ENCODE measurements around the gene ADGRG3.

Gene ADGRG3

DNA sequence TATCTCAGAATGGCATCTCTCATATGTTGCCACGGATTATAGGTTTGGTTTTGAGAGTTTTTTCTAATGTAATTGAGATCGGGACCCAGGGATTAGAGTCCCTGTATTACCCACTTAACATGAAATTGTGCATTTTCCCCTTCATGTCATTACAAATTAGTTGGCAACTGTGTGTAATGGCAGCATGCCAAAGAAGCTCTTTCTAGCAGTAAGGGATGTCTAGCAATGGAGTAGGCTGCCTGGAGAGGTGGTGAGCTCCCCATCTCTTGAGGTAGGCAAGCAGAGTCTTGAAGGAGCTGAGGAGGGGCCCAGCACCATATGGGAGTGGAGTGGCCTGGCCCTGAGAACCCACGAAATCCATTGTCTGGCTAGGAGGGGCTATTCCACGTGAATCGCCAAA, 57.4 kb downstream of the ADGRG3 start:
- no peak for TF ChIP-seq ZNF565 (CRISPR knock-in tag; conservative IDR thresholded peaks at IDR 0.05; ENCODE audit: low read depth)
- TF ChIP-seq ISL1 (CRISPR knock-in tag; IDR thresholded peaks at IDR 0.05): no peak
- TF ChIP-seq BACH2 (CRISPR knock-in tag; IDR thresholded peaks at IDR 0.05; ENCODE audit: borderline replicate concordance): no peak
- no peak for TF ChIP-seq GLIS3 (CRISPR knock-in tag; IDR thresholded peaks at IDR 0.05)
- no peak for TF ChIP-seq ZNF8 (CRISPR knock-in tag; IDR thresholded peaks at IDR 0.05)
- no peak for ATAC-seq

GRCh38 chr16:57725976-57726375, 57.9 kb downstream of the ADGRG3 start:
- ATAC-seq: no peak

GRCh38 chr16:57726433-57726947, 58.4 kb downstream of the ADGRG3 start:
- ATAC-seq: no peak
- TF ChIP-seq TOX (CRISPR knock-in tag; IDR thresholded peaks at IDR 0.05; ENCODE audit: borderline replicate concordance) (no peak), GLIS3 (CRISPR knock-in tag; IDR thresholded peaks at IDR 0.05) (no peak), ZNF565 (CRISPR knock-in tag; conservative IDR thresholded peaks at IDR 0.05; ENCODE audit: low read depth) (no peak), TCF4 (CRISPR knock-in tag; IDR thresholded peaks at IDR 0.05; ENCODE audit: borderline replicate concordance) (no peak), RARB (CRISPR knock-in tag; IDR thresholded peaks at IDR 0.05) (no peak), ARNTL (CRISPR knock-in tag; IDR thresholded peaks at IDR 0.05; ENCODE audit: borderline replicate concordance, low read depth) (no peak), CREB5 (CRISPR knock-in tag; IDR thresholded peaks at IDR 0.05; ENCODE audit: low read depth) (no peak)
- TF ChIP-seq, protein P1, sequence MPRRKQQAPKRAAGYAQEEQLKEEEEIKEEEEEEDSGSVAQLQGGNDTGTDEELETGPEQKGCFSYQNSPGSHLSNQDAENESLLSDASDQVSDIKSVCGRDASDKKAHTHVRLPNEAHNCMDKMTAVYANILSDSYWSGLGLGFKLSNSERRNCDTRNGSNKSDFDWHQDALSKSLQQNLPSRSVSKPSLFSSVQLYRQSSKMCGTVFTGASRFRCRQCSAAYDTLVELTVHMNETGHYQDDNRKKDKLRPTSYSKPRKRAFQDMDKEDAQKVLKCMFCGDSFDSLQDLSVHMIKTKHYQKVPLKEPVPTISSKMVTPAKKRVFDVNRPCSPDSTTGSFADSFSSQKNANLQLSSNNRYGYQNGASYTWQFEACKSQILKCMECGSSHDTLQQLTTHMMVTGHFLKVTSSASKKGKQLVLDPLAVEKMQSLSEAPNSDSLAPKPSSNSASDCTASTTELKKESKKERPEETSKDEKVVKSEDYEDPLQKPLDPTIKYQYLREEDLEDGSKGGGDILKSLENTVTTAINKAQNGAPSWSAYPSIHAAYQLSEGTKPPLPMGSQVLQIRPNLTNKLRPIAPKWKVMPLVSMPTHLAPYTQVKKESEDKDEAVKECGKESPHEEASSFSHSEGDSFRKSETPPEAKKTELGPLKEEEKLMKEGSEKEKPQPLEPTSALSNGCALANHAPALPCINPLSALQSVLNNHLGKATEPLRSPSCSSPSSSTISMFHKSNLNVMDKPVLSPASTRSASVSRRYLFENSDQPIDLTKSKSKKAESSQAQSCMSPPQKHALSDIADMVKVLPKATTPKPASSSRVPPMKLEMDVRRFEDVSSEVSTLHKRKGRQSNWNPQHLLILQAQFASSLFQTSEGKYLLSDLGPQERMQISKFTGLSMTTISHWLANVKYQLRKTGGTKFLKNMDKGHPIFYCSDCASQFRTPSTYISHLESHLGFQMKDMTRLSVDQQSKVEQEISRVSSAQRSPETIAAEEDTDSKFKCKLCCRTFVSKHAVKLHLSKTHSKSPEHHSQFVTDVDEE (CRISPR knock-in tag; IDR thresholded peaks at IDR 0.05): no peak

More at GRCh38 chr16:57725976-57726375, 57.9 kb downstream of the ADGRG3 start:
- TF ChIP-seq ISL1 (CRISPR knock-in tag; IDR thresholded peaks at IDR 0.05): no peak
- no peak for TF ChIP-seq ZC3H10 (CRISPR knock-in tag; IDR thresholded peaks at IDR 0.05)
- TF ChIP-seq, protein P2, sequence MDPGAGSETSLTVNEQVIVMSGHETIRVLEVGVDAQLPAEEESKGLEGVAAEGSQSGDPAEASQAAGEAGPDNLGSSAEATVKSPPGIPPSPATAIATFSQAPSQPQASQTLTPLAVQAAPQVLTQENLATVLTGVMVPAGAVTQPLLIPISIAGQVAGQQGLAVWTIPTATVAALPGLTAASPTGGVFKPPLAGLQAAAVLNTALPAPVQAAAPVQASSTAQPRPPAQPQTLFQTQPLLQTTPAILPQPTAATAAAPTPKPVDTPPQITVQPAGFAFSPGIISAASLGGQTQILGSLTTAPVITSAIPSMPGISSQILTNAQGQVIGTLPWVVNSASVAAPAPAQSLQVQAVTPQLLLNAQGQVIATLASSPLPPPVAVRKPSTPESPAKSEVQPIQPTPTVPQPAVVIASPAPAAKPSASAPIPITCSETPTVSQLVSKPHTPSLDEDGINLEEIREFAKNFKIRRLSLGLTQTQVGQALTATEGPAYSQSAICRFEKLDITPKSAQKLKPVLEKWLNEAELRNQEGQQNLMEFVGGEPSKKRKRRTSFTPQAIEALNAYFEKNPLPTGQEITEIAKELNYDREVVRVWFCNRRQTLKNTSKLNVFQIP (CRISPR knock-in tag; IDR thresholded peaks at IDR 0.05; ENCODE audit: borderline replicate concordance, low read depth): no peak
- no peak for TF ChIP-seq CSDC2 (CRISPR knock-in tag; IDR thresholded peaks at IDR 0.05)
- no peak for TF ChIP-seq CREB5 (CRISPR knock-in tag; IDR thresholded peaks at IDR 0.05; ENCODE audit: low read depth)
- no peak for TF ChIP-seq ZFP30 (CRISPR knock-in tag; IDR thresholded peaks at IDR 0.05)
- TF ChIP-seq, protein P1 (CRISPR knock-in tag; IDR thresholded peaks at IDR 0.05): no peak
- TF ChIP-seq ZFP3 (CRISPR knock-in tag; IDR thresholded peaks at IDR 0.05): no peak
- no peak for TF ChIP-seq RARB (CRISPR knock-in tag; IDR thresholded peaks at IDR 0.05)
- TF ChIP-seq ZNF565 (CRISPR knock-in tag; conservative IDR thresholded peaks at IDR 0.05; ENCODE audit: low read depth): no peak
- TF ChIP-seq, protein P3, sequence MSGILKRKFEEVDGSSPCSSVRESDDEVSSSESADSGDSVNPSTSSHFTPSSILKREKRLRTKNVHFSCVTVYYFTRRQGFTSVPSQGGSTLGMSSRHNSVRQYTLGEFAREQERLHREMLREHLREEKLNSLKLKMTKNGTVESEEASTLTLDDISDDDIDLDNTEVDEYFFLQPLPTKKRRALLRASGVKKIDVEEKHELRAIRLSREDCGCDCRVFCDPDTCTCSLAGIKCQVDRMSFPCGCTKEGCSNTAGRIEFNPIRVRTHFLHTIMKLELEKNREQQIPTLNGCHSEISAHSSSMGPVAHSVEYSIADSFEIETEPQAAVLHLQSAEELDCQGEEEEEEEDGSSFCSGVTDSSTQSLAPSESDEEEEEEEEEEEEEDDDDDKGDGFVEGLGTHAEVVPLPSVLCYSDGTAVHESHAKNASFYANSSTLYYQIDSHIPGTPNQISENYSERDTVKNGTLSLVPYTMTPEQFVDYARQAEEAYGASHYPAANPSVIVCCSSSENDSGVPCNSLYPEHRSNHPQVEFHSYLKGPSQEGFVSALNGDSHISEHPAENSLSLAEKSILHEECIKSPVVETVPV (CRISPR knock-in tag; IDR thresholded peaks at IDR 0.05): no peak
- TF ChIP-seq BACH2 (CRISPR knock-in tag; IDR thresholded peaks at IDR 0.05; ENCODE audit: borderline replicate concordance): no peak
- TF ChIP-seq ARNTL (CRISPR knock-in tag; IDR thresholded peaks at IDR 0.05; ENCODE audit: borderline replicate concordance, low read depth): no peak
- no peak for TF ChIP-seq TOX (CRISPR knock-in tag; IDR thresholded peaks at IDR 0.05; ENCODE audit: borderline replicate concordance)
- TF ChIP-seq, protein P4, sequence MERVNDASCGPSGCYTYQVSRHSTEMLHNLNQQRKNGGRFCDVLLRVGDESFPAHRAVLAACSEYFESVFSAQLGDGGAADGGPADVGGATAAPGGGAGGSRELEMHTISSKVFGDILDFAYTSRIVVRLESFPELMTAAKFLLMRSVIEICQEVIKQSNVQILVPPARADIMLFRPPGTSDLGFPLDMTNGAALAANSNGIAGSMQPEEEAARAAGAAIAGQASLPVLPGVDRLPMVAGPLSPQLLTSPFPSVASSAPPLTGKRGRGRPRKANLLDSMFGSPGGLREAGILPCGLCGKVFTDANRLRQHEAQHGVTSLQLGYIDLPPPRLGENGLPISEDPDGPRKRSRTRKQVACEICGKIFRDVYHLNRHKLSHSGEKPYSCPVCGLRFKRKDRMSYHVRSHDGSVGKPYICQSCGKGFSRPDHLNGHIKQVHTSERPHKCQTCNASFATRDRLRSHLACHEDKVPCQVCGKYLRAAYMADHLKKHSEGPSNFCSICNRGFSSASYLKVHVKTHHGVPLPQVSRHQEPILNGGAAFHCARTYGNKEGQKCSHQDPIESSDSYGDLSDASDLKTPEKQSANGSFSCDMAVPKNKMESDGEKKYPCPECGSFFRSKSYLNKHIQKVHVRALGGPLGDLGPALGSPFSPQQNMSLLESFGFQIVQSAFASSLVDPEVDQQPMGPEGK (CRISPR knock-in tag; IDR thresholded peaks at IDR 0.05; ENCODE audit: borderline replicate concordance): no peak
- TF ChIP-seq TCF4 (CRISPR knock-in tag; IDR thresholded peaks at IDR 0.05; ENCODE audit: borderline replicate concordance): no peak
- no peak for TF ChIP-seq ESRRG (CRISPR knock-in tag; IDR thresholded peaks at IDR 0.05)
- TF ChIP-seq SNAI2 (CRISPR knock-in tag; IDR thresholded peaks at IDR 0.05): no peak
- no peak for TF ChIP-seq OSR1 (CRISPR knock-in tag; IDR thresholded peaks at IDR 0.05)
- no peak for TF ChIP-seq ZNF8 (CRISPR knock-in tag; IDR thresholded peaks at IDR 0.05)
